HG03342 (cell line): ENCODE measurements around the gene PEX1.
"Not testable (repeated sequence)": the region's sequence is repeated elsewhere in the genome, so short reads cannot be mapped to it uniquely, and the experiment has no call there.

Experiments
- ATAC-seq: cut with Tn5 transposase; IDR thresholded peaks from one replicate; pipeline ENCODE4 v1.9.1; 2021; ENCODE audit warnings: mild to moderate bottlenecking, moderate library complexity; ENCODE audit not compliant: unreplicated experiment

PEX1 gene

DNA sequence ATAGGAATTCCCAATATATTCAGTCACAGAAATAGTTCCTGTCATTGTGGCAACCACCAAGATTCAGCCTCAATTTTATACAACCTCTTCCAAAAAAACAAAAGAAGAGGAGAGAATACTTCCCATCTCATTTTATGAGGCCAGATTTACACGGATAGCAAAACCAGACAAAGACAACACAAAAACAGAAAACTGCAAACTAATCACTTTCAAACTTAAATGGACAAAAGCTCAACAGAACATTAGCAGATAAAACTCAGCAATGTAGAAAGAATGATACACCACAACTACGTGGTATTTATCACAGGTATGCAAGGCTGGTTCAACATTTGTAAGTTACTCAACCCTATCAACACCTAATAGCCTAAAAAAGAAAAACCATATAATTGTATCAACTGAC is 22.0 kb downstream of the PEX1 start:
- no peak for ATAC-seq

DNA sequence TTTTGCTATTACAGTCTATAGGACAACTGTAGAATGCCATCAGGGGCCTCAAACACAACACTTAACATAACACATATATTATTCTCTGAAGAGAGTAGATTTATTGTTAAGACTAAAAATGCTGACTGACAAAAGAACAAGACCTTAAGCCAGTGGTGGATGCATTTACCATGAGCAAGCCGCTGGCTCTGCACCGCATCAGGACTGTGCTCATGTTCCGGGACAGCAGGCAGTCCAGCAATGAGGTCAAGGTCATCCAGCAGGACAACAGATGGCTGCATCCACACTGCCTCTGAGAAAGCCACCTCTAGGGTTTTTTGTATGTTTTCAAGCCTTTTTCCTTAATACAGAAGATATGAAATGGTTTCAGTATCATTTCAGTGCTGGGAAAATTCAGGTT is 23.8 kb downstream of the PEX1 start:
- no peak for ATAC-seq

DNA sequence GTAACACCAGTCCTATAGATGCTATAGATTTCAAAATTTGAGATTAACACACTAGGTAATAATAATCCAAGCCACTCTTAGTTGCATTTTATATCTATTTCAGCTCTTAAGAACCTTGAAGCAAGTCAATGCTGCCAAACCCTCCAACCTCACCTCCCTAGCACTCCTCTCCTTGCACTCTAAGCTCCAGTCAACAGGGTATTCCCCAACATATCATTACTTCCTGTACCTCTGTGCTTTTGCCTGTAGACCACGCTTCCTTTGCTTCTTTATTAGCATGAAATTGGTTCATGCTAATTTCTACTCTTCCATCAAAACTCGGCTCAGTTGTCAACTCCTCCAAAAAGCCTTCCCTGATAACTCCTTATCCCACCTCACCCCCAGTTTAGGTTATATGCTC is 24.6 kb downstream of the PEX1 start:
- ATAC-seq = no peak

DNA sequence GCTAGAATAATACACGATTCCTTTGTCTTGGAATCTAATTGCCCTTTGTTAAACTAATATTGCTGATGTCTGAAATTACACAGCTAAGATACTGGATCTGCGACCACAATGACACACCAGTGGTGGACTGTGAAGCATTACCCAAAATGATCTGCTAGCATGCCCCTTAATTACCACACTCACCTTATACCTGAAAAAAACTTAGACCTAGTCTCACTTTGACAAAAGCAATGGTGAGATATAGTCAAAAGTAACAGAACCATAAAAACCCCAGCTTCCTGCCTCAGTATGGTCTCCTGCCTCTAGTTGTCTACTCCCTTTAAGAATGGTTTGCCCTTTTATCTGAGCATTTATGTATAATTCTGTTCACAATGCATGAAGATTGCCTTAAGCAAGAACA is 29.8 kb downstream of the PEX1 start:
- ATAC-seq = no peak

DNA sequence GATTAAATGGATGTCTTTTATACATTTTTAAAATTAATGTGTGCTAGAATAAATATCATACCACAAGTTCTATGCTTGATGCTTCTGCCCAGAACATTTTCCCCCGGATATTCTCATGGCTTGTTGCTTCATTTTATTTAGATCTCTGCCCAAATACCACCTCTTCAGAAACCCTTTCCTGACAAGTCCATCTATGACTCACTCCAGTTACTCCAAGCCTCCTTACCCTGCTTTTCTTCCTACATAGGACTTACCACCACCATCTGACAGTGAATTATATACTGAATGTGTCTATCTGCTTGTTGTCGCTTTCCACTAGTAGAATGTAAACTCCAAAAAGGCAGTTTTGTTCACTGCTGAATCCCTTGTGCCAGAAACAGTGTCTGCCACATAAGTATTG is 31.4 kb downstream of the PEX1 start:
- no peak for ATAC-seq

DNA sequence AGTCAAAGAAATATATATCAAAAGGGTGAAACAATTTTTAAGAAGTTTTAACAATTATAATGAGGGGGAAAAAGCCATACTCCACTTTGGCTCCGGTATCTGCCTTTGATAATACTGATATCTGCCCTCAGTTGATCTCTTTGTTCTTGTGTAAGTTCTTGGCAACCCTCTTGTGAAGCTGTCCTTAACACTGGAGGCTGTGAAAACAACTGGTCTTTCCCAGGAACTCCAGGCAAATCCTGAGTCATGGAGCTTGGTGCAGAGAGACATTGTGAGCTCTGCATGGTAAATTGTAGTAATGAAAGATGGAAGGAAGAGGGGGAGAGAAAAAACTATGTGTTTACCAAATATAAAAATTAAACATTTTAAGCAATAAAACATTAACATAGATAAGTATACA is 38.7 kb downstream of the PEX1 start:
- no peak for ATAC-seq

DNA sequence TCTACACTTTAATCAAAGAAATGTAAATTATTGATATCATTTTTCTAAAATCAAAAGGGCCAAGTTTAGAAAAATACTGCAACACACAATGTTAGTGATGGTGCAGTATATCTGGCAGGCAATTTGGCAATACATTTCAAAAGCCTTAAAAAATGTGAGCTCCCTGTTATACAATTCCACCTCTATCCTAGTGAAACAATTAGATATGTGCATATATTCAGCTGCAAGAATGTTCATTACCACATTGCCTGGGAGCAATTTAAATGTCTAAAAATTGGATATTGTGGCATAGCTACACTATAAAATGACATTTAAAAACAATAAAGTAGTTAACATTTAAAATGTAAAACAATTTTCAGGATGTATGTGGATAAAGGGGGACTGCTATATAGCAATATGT is 40.5 kb downstream of the PEX1 start:
- ATAC-seq = no peak

DNA sequence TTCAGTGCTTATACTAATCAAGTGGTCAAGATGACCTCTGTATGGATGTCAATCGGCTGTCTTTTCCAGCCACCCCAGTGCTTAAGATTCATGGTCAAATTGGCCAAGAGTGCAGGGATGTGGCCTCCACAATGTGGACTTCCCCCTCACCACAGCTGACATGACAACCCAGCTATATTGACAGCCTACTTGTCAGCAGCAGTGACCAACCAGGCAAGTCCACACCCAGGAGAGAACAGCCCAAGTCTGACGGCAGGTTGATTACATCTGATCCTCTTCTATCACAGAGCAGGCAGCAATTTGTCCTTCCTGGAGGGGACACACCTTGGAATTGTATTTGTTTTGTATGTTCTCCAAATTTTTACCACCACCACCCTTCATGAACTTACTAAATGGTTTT is 42.3 kb downstream of the PEX1 start:
- ATAC-seq = no peak

DNA sequence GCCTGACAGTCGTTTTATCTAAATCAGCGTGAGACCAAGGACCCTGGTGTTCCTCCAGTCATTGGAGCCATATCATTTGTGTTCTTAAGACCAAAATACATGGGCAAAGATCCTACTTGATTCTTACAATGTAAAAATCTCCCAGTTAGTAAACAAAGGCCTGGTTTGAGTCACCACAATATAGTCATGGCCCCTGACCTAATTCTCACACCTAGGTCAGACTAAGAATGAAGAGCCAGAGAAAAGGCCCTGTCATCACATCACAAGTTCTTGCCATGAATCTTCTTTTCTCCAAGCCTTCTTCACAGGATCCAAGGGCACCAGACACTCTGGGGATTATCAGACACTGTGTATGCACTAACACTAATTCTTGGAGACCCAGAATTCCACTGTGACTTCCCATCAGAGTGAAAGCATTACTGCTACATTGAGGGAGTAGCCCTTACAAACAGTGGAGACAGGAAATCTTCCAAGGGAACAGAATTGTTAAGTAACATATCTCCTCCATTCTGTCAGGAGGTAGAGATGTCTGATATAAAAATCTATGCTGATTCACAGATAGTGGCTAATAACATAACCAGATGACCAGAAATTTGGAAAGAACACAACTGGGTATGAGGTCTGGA is 42.9 kb downstream of the PEX1 start:
- no peak for ATAC-seq

DNA sequence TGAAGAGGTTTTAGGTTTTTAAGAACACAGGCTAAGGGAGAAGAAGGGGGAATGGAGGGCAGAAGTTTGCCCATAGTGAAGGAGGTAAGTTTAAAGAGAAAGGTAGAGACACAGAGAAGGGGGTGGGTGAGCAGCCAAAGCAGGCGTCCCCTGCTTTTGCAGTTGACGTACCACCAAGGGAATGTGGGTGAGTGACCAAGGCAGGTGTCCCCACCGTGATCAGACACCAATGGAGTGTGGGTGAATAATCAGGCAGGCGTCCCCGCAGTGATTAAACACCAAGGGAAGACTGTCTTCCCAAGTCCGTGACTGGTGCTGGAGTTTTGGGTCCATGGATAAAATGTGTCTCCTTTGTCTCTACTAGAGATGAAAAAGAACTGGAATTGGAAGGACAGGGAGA is 44.1 kb downstream of the PEX1 start:
- not testable (repeated sequence) for ATAC-seq

DNA sequence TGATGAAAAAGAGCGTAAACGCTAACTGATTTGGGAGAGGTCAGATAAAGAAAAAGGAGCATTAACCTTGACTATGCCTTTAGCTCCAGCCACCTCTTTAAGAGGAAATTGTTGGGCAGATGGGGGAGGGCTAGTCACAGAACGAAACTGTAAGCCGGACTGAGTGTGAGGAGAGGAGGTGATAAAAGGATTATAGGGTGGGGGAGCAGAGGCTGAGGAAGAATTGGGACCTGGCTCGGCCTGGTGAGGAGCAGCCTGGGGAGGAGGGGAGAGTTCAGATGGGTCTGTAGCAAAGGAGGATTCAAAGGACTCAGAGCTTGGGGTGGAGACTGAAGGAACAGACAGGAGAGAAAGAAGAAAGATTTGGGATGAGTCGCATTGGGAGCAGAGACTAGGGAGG is 44.7 kb downstream of the PEX1 start:
- ATAC-seq = not testable (repeated sequence)

DNA sequence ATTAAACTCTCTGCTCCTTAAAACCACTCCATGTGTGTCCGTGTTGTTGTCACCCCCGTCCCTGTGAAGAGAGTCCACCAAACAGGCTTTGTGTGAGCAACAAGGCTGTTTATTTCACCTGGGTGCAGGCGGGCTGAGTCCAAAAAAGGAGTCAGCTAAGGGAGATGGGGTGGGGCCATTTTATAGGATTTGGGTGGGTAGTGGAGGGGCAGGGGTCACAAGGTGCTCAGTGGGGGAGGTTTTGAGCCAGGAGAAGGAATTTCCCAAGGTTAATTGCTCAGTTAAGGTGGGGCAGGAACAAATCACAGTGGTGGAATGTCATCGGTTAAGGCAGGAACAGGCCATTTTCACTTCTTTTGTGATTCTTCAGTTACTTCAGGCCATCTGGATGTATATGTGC is 49.2 kb downstream of the PEX1 start:
- not testable (repeated sequence) for ATAC-seq

DNA sequence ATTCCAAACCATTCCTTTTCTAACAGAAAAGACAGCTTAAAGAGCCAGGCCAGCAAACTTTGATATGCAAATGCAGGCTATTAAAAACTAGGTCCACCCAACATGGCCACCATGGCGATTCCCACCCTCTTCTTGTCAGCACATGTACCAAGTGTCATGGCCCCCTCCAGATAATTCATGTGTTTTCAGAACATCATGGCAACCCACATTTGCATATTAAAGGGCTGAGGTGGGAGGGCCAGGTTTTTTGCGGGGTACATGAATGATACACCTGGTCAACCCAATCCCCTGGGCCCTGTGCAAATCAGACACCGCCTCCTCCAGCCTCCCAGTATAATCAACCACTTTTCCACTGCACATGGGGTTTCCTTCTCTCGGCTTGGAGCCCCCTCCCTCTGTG is 49.6 kb downstream of the PEX1 start:
- no peak for ATAC-seq

DNA sequence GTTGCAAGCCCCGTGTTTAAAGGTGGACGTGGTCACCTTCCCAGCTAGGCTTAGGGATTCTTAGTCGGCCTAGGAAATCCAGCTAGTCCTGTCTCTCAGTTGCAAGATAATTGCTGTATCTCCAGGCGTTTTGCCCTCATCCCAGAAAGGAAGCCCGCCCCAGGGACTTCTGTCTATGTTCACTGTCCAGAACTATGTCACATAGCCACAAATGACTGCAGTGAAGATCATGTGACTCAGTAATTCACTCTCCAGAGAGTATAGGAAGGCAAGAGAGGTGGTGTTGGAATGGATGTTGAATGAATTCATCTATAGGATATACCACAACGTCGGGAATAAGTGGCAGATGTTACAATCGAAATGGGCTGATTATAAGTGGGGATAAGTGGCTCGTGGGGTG is 50.2 kb downstream of the PEX1 start:
- no peak for ATAC-seq

DNA sequence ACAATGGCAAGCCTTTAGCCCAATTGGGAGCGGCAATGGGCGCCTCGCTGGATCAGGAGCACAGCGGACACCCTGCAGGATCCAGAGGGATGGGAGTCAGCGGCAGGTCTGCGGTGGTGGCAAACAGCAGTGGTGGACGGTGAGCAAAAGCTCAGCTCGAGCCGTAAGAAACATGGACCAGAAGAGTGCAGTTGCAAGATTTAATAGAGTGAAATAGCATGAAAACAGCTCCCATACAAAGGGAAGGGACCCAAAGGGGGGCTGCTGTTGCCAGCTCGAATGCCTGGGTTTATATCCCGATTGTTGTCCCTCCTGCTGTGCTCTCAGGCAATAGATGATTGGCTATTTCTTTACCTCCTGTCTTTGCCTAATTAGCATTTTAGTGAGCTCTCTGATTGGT is 50.6 kb downstream of the PEX1 start, which contains the start of gene ERVW-1:
Gene ERVW-1, minus strand, starts transcription at position 266 of the 400 bp plus-strand sequence. CDS start 7,565 bp downstream, outside the sequence.
- ATAC-seq = not testable (repeated sequence)

DNA sequence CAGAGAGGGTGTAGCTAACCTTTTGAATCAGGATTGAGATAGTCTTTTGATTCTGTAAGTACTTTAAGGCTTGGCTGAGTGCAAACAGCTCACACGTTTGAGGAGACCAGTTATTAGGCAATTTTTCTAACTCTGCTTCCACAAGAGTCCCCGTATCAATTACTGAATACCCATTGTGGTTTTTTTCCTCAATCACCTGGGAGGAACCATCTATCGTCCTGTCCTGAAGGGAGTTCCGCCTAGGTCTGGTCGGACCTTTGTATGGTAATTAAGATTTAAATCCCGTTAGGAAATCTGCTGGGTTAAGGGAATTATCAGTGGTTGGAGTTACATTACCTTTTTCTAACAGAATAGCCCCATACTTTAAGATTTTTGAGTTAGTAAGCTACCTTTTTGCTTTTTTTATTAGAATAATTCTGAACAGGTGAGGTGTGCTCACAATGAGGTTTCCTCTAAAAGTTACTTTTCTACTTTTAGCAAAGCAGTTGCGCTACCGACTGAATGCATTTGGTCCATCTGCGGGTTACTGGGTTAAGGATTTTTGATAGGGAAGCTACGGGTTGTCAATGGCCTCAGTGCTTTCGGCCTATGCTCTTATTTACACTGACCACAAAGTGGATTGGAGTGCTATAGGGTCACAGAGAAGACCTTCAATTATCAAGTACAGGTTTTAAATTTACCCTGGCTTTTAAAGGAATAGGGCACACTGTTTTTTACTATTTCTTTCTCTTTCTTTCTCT is 52.3 kb downstream of the PEX1 start:
- ATAC-seq = not testable (repeated sequence)

DNA sequence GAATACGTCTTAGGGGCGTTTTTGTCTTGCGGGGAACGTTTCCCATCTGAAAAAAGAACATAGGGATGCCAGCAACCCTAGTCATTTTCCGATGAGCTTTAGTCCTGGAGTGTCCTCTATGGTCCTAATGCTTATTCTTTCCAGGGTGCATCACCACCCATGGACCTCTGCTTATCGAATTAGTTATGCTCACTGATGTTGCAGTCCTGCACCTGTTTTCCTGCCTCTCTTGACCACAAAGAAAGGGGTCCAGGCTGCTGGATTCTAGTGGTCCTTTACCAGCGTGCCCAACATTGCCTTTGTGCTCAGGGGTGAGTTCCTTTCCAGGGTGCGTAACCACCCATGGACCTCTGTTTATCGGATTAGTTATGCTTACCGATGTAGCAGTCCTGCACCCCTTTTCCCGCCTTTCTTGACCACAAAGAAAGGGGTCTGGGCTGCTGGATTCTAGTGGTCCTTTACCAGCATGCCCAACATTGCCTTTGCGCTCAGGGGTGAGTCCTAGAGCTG is 53.0 kb downstream of the PEX1 start:
- not testable (repeated sequence) for ATAC-seq

DNA sequence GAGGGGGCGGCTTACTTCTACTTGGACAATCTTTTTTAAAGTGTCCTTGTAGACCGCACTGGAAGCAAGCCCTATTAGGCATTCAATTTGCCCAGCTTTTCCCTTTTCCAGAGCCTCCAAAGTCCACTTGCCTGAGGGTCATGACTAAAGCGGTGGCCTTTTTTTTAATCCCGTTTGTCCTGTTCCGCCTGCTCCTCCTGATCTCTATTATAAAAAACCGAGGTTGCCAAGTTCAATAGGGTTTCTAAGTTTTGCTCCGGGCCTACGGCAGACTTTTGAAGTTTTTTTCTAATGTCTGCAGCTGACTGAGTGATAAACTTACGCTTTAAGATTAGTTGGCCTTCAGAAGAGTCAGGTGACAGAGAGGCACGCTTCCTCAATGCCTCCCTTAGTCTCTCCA is 54.3 kb downstream of the PEX1 start:
- not testable (repeated sequence) for ATAC-seq

DNA sequence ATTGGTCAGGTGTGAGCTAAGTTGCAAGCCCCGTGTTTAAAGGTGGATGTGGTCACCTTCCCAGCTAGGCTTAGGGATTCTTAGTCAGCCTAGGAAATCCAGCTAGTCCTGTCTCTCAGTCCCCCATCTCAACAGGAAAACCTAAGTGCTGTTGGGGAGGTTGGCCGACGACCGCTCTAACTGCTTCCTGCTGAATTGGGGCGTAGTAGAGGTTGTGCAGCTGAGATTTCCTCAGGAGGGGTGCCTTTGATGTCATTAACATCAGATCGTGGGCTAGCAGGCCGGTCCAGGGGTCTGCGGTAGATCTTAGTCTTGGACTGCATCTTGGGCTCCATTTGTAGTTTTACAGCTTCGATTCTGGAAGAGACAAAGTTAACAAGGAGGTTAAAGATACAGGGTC is 59.7 kb downstream of the PEX1 start:
- ATAC-seq = not testable (repeated sequence)

DNA sequence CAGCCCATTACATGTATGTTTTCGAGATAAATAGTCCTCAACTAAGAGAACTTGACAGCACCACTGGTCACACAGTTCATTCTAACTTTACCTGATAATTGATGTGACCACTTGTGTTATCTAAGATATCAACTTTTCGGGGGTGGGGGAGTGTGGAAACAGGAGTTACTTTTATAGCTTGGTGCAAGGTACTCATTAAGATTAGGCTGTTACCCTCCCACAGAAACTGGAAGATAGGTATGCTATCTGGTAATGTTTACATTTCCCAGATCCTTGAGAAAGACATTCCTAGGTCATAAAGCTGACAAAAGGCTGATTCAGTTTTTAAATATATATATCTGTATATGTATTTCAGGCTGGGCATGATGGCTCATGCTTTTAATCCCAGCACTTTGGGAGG is 61.6 kb downstream of the PEX1 start:
- no peak for ATAC-seq

DNA sequence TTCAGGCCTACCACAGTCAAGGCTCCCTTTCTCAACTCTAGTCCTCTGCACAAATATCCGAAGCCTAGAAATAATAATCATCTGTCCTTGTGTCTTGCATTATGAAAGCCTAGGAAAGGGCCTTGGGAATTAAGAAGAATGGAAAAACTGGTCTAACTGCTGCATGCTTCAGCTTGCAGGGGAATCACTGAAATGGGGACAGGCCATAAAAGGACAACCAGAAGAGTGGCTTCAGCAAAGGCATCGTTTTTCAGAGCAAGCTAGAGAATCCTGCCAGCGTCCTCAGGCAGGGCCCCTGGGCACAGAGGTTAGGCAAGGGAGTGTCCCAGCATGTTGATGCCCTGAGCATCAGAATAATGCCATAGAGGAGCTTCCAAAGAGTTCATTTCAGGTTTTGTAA is 63.8 kb downstream of the PEX1 start:
- ATAC-seq = no peak

DNA sequence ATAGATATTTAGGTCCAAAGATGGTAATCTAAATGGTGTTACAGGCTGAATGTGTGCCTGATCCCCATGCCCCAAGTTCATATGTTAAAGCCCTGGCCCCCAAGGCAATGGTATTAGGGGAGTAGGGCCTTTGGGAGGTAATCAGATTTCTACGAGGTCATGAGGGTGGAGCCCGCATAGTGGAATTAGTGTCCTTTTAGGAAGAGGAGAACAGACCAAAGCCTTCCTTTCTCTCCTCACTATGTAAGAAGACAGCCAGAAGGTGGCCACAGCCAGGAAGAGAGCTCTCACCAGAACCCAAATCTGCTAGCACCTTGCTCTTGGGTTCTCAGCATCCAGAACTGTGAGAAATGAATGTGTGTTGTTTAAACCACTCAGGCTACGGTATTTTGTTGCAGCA is 65.8 kb downstream of the PEX1 start:
- ATAC-seq = no peak
